ENCODE measurements around the gene IWS1. TPM values are rescaled to one million over a fixed set of nuclear protein-coding genes. Genes with fewer than 3 reads are reported as not detected.

Gene IWS1
- total RNA-seq, 4 donors from 2014 or later, result 22.7 to 47.1 (median 33.2) TPM

- no peak for TF ChIP-seq POLR2A (IDR thresholded peaks at IDR 0.05)
- no peak for TF ChIP-seq CTCF (IDR thresholded peaks at IDR 0.05)
- intact Hi-C loops (cut with DNase I; ENCODE audit: low total_unique reads), result no loop called here
- DNase-seq (ENCODE audit: low spot score in 2 of 2), result no peak
- no peak overlapping the region for H3K4me3 ChIP-seq (ENCODE audit: low read depth, poor library complexity, severe bottlenecking)
- WGBS, 2 donors, result 84 to 89% methylated on average over 10 of the region's 10 CpGs
Observed at GRCh38 chr2:127514076-127514475, 12.2 kb downstream of the IWS1 start.

GRCh38 chr2:127512362-127512761 is 13.9 kb downstream of the IWS1 start:
- TF ChIP-seq POLR2A (IDR thresholded peaks at IDR 0.05) (no peak), CTCF (IDR thresholded peaks at IDR 0.05) (no peak)
- intact Hi-C loops (cut with DNase I; ENCODE audit: low total_unique reads), result no loop called here
- H3K4me3 ChIP-seq (ENCODE audit: low read depth, poor library complexity, severe bottlenecking), result no peak overlapping the region
- no peak for DNase-seq (ENCODE audit: low spot score in 2 of 2)
- WGBS, 2 donors, result 86% methylated on average over 4 of the region's 4 CpGs

- TF ChIP-seq POLR2A (IDR thresholded peaks at IDR 0.05) (no peak), CTCF (IDR thresholded peaks at IDR 0.05) (no peak)
- no peak for DNase-seq (ENCODE audit: low spot score in 2 of 2)
- H3K4me3 ChIP-seq (ENCODE audit: low read depth, poor library complexity, severe bottlenecking), result no peak overlapping the region
- intact Hi-C loops (cut with DNase I; ENCODE audit: low total_unique reads), result no loop called here
- 69 to 85% methylated on average over 1 of the region's 1 CpG for WGBS, 2 donors
Observed at GRCh38 chr2:127511917-127512316, 14.4 kb downstream of the IWS1 start.

- WGBS, 2 donors, result 91 to 95% methylated on average over 6 of the region's 6 CpGs
- intact Hi-C loops (cut with DNase I; ENCODE audit: low total_unique reads), result no loop called here
- DNase-seq (ENCODE audit: low spot score in 2 of 2), result no peak
- TF ChIP-seq CTCF (IDR thresholded peaks at IDR 0.05) (no peak), POLR2A (IDR thresholded peaks at IDR 0.05) (no peak)
- H3K4me3 ChIP-seq (ENCODE audit: low read depth, poor library complexity, severe bottlenecking), result no peak overlapping the region
Observed at GRCh38 chr2:127511090-127511695, 15.1 kb downstream of the IWS1 start.

- intact Hi-C loops (cut with DNase I; ENCODE audit: low total_unique reads), result no loop called here
- no peak overlapping the region for H3K4me3 ChIP-seq (ENCODE audit: low read depth, poor library complexity, severe bottlenecking)
Observed at GRCh38 chr2:127510073-127510472, 16.2 kb downstream of the IWS1 start.

More at GRCh38 chr2:127510073-127510472, 16.2 kb downstream of the IWS1 start:
- no peak for DNase-seq (ENCODE audit: low spot score in 2 of 2)
- WGBS, 2 donors, result 84 to 94% methylated on average over 2 of the region's 2 CpGs
- no peak for TF ChIP-seq POLR2A (IDR thresholded peaks at IDR 0.05)
- no peak for TF ChIP-seq CTCF (IDR thresholded peaks at IDR 0.05)
